Ishikawa (cell line): ENCODE measurements around the gene SLC35A3.

ENCODE experiments used
- CEBPB ChIP-seq: IDR thresholded peaks from 2 replicates; pipeline ENCODE4 v1.6.1; 2012
- CREB1 ChIP-seq: IDR thresholded peaks from 2 replicates; pipeline ENCODE4 v1.6.1; 2012; ENCODE audit warnings: low read depth
- EGR1 ChIP-seq: IDR thresholded peaks from 2 replicates; pipeline ENCODE4 v1.6.1; 2012
- FOXM1 ChIP-seq: IDR thresholded peaks from 2 replicates; pipeline ENCODE4 v1.6.1; 2012; ENCODE audit warnings: low read depth, borderline replicate concordance
- TAF1 ChIP-seq: IDR thresholded peaks from 2 replicates; pipeline ENCODE4 v1.6.1; 2012; ENCODE audit warnings: low read depth, mild to moderate bottlenecking
- TCF12 ChIP-seq: IDR thresholded peaks from 2 replicates; pipeline ENCODE4 v1.6.1; 2012; ENCODE audit warnings: low read depth
- TEAD4 ChIP-seq: IDR thresholded peaks from 2 replicates; pipeline ENCODE4 v1.6.1; 2012
- YY1 ChIP-seq: IDR thresholded peaks from 2 replicates; pipeline ENCODE4 v1.6.1; 2012; ENCODE audit warnings: low read depth

DNA sequence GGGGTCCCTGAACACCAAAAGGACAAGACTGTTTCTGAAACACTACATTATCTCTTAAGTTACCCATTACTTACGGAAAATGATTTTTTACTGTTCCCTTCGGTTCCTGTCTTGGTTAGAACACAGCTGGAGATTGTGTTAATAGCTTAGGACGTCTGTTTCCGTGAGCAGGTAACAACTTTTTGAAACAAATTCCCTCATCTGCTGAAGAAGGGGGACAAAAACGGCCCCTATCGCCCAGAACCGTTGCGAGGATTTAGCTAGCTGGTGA is 67.8 kb downstream of the SLC35A3 start:
- TF ChIP-seq EGR1, result no peak
- TF ChIP-seq TEAD4, result no peak
- no peak for TF ChIP-seq CREB1
- no peak for TF ChIP-seq TAF1
- TF ChIP-seq FOXM1, result no peak; the same call in 1 of the 2 replicates
- TF ChIP-seq CEBPB, result no peak
- no peak for TF ChIP-seq TCF12
- TF ChIP-seq YY1, result no peak
